ENCODE results near the gene LRIG1.

The LRIG1 gene

DNA sequence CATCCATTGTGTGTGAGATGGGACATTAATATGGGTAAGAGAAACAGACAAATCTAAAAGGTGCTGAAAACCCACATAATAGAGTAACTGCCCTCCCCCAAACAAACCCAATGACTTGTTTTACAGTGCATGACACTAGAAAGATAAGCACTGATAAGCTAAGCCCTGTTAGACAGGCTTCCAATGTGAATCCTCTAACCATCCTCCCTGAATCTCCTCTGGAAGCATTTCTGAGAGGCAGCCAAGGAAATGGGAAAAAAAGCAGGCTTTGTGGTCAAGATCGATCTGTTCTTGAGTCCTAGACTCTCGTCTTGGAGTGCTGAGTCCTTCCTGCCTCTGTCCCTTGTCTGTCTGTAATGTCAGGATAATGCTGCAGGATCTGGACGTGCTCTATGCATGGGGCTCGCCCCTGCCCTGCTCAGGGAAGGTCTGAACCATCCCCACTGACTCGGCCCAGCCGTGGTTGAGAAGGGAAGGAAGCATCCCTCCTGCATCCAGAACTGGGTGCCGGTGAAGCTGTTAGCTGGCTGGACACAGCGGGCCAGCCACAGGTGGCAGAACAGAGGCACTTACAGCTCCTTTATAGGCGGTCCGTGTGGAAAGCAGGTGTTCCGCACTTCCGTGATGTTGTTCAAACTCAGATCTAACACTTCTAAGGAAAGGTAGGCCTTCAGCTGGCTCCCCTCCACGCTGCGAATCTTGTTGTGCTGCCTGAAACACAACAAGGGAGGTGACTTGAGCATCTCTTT lies 84.1 kb downstream of the LRIG1 start:
- DNase-seq = no peak

DNA sequence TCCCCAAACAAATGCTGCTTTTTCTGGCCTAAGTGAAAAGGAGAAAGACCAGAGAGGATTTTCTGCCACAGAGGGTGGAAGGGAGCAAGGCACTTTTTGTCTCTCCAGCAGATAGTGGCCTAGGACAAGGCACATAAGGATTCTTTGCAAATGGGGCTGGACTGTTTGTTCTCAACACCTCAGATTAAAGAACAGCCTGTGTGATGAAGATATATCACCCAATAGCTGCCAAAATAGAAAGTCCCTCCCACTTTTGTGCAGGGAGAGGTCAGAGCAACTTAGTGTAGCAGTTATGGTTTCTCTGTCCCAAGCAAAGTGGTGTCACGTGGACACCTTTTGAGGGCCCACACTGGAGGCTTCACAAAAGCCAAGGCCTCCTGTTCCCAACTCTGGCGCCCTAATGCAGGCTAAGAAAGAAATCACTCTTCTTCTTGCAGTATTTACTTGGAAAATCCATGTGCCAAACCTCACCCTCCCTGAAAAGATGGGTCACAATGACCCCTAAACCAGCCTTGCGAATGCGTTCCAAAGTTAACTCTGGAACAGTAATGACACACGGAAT lies 84.9 kb downstream of the LRIG1 start:
- DNase-seq = no peak

DNA sequence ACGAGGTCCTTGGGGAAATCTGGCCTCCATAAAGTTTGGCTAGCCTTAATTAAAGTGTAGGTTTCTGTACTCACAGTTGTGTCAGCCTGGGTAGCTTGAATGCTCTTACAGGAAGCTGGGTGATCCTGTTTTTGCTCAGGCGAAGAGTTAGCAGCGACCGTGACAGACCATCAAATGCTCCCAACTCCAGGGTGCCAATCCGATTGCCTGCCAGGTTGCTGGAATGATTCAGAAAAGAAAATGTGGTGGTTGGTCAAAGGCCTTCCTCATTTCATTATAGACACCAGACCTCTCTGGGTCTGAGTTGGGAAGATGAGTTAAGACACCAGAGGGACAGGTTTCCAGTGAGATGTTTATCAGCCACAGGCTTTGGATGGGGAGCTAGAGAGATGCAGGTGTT lies 86.0 kb downstream of the LRIG1 start:
- DNase-seq = no peak

DNA sequence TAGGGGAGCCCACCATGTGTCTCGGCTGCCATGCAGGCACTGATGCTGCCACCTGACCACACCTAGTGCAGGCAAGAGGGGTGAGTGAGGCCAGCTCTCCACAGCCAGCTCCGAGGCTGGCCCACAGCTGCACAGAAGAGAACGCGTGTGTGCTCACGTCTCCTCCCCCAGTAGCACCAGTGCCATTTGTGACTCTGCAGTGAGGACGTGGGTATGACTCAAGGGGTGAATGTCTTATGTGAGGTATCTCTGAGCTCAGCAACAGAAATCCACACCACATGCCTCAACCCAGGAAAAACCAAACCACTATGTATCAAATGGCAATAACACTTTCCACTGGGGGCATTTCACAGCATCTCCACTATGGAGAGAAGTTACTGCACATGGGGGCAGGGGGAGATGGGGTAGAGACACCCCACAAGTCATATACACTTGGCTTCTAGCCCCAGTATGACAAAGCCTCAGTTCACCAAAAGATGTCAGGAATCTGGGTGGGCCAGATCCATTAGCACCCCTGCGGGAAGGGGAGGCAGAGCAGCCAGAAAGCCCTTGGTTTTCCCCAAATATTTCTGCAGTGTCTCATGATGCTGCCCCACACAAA lies 87.6 kb downstream of the LRIG1 start:
- DNase-seq = no peak

DNA sequence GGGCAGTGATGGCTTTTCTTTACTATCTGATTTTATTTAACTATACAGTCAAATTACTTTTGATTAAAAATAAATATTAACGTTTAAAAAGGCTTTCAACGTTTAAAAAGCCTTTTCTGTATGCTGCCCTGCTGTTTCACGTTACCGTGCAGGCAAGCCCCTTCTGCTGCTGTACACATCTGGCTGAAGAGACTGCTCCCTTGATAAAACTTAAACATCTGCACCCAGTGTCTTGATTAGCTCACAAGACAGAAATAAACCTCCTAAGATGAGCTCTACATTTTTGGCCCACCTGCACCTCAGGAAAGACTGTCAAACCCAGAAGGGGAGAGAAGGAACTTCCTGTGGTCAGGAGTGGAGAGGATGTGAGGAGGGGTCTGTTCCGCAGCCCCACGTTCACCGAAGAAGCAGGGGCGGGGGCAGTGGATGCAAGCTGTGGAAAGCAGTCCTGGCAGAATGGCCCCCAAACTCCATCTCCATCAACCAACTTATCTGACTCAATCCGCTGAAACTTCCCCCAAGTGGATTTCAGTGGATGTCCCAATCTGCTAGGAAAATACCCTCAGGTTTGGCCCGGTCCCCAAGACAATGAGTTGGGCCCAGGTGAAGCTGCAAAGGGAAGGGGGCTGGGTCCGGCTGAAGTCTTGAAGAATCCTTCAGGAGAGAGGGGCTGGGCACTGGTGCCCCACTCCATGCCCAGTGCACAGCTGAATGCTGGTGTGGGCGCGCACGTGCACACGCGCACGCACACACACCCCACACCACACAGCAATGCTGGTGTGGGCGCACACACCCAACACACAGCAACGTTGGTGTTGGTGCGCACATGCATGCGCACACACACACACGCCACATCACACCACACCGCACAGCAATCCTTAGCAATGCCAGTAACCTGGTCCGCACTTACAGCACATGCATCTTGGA lies 88.6 kb downstream of the LRIG1 start:
- DNase-seq = no peak

DNA sequence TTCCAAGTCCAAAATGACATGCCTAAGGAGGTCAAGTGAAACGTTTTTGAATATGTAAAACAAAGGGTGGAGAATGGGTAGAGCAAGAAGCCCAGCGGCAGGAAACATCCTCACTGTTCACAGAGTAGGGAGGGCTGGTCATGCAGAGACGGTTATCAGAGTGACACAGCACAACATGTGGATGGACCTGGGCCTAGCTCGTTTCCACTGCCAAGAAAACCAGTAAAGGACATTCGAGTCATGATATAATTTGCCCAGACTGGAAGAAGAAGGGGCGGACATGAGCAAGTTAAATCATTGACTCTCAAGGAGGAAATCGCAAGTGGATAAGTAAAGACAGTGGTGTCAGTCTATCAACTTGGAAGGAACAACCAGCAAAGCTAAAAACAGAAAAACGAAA lies 89.3 kb downstream of the LRIG1 start:
- no peak for DNase-seq

DNA sequence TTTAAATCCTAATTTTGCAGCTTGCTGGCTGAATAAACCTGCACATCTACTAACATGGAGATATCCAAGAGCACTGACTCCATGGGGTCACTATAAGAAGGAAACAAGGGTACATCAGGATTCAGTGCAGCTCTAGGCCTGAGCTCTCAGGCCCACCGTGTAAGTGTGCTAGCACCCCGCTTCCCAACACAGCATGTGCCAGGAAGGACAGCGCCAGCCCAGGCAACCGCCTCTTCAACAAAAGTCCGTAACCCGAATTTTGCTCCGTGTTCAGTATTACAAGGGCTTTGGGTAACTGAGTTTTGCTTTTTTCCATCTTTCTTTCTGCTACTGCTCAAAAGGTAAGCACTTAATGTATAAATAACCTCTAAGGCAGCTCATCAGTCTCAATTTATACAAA lies 89.8 kb downstream of the LRIG1 start:
- DNase-seq = no peak

DNA sequence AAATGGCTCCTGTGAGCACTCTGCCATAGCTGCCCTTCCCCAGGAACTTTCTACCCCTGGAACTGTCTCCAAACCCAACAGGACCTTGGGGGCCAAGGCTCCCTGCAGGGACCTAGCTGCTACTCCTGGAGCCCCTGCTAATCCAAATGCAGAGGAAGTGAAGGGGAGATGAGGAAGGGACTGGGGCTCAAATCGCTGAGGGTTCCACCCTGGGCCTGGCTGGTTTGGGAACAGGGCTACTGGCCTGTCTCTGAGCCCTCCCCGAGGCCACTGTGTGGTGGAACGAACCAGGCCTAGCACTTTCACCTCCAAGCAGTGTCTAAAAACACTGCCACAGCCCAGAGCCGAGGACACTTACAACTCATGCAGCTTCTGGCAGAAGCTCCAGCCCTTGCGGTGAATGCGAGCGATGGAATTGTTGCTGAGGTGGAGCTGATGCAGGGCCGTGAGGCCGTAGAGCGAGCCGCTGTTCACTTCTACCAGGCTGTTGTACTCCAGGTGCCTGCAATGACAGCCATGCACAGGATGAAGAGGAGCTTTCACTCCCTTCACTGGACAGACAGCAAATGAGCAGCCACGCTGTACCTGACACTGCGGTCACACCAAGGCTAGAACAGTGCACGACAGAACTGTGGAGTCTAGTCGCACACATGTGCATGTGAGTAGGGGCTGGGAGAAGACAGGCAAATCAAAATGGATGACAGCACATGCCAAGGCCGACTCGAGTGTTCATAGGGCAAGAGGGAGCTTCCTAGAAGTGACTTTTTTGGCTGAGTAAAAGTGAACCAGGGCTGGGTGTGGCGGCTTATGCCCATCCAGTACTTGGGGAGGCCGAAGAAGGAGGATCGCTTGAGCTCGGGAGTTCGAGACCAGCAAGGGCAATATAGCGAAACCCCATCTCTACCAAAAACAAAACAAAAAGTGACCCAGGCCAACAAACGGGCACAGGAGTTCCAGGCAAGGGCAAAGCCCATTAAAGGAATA lies 90.8 kb downstream of the LRIG1 start:
- DNase-seq = no peak

DNA sequence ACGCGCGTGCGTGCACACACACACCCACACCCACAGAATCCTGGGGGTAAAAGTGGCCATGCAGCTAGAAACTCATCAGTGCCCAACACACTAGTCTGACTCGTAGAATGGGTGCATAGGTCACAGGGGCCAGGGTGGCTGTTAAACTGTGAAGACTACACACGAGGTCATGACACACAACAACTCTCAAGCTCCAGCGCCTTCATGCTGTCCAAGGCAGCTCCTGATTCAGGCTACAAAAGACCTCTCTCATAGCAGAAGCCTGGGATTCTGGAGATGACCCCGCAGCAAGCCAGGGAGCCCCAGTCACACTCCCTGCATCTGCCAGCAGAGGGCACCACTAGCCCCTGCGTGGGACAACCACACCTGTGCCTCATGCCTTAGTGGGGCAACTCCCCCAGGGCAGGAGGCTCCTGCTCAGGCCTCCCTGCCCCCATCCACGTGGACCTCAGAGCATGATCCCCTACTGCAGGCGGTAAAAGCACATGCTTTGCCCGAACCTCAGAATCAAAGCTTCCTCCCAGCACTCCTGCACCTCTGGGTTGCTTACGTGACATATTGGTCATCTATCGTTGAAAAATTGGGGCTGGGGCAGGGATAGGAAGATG lies 93.1 kb downstream of the LRIG1 start:
- peak; percentile 75 for DNase-seq

DNA sequence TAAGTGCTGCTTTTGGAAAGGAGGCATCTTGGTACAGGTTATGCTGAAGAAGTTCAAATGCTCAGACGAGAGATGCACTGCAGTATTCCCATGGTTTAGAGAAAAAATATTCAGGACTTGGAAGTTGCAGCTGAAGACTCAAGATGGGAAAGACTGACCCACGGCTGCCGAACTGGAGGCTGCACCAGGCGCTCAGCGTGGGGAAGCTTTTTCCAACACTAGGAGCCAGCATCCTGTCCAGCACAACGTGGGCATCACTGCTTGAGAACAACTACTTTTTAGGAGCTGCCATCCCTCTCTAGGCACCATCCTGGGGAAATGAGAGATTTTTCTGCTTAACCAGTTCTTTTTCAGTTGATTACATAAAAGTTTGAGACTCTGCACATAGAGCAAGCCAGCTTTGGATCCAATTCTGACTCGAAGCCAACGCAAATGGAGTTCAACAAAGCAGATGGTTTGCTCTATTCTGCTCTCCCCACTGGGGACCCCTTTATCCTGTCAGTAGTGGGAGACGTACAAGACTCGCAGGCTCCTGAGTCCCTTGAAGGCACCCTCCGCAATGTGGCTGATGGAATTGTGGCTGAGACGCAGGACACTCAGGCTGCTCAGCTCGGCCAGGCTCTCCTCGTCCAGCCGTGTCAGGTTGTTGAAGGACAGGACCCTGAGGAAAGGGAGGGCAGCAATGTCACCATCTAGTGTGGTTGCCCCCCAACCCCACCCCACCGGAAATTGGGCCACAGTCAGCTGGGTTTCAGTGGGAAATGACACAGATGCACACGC lies 93.8 kb downstream of the LRIG1 start:
- no peak for DNase-seq

DNA sequence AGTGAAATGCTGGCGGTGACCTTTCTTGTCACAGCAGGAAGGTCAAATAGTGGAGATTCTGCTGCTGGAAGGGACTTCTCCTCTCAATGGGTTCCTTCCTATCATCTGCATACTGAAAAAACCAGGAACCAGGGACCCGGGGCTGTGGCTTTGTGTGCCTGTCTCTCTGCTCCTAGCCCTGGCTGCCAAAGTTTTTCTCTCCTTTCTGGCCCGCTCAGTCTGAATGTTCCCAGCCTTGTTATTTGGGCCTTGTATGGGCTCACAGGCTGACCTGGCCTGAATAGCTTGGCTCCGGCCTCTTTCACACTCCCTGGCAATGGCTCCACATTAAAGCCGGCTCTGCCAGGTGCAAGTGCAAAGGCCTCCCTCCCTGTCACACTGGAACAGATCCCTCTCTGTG lies 94.7 kb downstream of the LRIG1 start:
- no peak for DNase-seq

DNA sequence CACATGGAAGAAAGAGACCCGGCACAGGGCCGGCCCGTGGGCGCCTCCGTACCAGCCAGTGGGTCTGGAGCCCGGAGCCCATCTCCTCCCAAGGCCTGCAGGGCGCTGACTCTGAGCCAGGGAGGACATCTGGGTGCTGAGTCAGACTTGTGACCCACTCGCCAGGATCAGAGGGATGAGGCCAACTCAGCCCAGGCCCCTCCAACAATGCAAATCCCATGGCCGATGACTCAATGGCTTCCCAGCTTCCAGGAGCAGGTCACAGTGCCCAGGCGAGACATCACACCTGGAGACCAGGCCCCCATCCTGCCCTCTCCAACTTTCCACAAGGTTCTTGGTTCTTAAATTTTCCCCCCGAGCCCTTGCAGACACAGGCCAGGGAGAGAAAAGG lies 95.1 kb downstream of the LRIG1 start:
- DNase-seq = no peak

DNA sequence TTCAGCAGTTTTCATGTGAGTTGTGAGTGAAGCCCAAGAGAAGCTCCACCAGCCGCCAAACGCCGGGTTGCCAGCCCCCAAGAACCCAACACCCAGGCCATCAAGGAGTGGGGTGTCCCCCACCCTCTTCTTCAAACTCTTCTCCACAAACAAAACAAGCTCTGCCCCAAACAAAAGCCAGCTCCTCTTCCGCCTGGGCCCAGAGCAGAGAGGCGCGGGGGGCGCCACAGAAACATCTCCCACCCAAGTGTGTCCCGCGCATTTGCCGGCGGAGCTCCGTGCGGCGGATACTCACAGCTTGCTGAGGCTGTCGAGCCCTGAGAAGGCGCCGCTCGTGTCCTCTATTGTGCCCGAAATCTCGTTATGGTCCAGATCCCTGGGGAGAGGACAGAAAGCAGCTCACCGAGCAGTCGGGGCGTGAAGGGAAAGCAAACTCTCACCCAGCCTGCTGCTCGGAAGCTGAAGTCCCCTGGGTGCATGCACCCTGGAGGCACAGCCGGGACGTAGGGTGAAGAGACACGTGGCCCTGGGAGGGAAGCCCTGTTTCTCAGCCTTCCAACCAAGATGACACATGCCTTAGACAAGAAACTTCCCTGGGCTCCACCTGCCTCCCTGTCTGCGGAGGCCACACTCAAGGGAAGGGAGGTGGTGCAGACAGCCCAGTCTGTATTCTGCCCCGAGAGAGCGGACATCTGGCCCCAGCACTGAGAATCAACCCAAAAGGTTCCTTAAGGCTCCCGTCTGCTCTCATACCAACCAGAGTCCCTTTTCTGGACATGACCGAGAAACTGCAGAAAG lies 95.7 kb downstream of the LRIG1 start:
- no peak for DNase-seq

DNA sequence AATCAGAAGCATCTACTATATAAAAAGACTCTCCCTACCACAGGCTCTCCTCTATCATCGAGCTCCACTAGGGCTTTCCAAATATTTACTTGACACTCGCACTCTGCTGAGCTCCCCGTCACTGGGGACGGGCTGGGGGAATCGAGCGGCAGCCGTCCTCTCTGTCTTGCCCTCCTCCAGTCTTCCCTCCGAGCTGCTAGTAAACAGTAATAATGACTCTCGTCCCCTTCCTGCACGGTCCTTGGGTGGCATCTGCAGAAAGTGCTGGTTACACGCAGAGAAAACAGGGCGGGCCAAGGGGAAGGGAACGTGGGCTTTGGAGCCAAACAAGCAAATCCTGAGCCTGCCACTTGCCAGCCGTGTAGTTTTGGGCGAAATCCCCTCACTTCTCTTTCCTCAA lies 96.6 kb downstream of the LRIG1 start:
- no peak for DNase-seq

DNA sequence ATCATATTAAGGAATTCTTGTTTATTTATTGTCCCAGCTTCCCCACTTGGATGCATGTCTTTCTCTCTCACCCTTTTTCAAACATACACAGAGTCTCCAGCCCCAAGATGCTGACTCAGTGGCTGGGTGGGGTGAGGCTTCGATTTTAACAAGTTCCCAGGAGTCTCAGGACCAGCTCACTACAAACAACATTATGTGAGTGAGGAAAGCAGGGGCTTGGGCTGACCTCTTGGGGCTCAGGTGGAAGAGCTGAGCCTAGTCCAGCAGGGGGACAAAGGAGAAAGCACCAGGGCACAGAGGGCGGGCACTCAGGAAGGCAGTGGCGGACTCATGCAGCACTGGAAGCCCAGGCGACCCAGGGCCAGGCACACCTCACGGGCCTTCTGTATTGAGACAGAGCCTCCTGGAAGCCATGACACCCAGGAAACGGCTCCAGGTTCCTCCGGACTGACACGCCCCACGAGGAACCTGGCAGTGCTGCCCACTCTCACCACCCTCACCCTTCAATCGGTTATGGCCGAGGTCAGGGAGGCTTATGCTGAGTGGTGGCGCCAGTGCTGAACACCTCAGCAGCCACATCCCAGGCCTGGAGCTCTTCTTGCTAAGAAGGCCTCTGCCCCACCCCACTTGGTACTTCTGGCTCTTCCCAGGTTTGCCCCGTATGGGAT lies 97.4 kb downstream of the LRIG1 start:
- no peak for DNase-seq

DNA sequence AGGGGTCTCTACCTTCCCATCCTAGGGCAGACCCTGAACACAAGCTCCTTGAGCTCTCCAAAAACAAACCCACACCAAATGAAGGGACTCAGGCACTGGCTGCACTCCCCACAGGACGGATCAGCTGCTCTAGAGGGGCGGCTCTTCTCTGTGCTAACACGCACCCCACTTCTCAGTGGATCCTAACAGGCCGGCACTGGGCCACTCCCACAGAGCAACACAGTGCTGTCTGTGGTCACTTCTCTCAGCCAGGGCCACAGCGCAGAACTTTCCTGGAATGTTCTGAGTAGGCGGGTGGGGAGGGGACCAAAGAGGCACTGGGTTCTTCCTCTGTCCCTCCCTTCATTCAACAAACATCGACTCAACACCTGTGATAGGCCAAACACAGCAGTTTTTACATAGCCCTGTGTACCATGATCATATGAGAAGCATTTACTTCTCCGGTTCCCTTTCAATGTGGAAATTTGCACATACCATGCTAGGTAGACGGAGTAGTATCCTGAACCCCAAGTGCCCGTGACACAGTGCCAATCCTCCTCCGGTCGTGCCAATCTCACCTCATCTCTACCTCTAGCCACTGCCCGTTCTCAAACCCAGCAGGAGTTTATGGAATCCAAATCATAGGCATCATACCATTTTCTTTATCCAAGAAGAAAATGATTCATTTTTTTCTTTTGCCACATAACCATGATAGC lies 98.1 kb downstream of the LRIG1 start:
- no peak for DNase-seq

DNA sequence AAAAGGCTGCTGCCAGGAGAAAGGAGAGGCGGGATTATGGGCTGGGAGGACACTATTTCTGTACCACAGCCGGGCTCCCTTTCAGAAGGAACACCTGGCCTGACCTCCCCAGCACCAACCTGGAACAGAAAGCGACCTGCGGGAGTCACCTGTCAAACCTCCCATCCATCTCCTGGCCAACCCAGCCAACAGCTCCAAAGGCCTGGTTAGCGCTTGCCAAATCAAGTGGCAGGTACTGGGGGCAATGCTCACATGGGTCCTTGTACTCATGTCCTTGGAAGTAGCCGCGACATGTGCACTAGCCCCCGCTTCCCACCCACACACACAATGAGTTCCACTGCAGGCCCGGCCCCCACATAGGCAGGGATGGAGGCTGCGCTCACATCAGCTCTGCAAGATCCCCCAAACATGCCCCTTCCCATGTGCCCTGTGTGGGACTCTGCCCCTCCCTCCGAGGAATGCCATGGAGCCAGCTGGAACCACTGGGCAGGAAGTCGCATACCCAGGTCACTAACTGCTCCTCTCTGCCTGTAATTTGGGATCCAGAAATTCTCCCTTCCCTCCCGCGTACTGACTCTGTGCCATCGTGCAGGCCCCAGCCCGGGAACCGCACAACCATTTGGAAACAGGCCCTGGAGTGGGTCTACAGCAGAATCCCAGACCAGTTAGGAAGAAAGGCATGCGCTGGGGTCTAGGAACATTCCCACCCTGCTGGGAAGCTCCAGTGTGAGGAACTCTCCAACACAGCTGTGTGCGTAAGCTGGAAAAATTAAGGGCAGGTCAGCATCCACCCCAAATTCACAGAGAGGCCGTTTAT lies 98.9 kb downstream of the LRIG1 start:
- DNase-seq = no peak

DNA sequence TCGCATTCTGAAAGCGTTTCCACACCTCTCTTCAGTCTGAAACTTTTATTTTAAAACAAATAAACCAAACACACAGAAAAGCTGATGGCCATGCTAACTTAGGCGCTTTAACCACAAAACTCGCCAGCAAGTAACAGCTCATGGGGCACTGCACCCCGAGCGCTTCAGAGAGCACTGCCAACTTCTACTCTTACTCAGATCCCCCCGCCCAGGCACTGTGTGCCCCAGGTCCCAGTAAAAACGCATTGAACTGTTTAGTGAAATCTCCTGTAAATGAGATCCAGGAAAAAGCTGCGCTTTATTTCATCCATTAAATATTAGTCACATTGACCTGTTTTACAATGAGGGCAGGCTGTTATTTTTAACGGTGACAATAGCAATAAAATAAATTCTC lies 99.7 kb downstream of the LRIG1 start:
- no peak for DNase-seq

Data from activated CD8-positive, alpha-beta memory T cell treated with anti-CD3 and anti-CD28 coated beads, Interleukin-2, amount 50 U/mL, for 4 hours (primary cell).